Renal cortex interstitium (tissue), 15 donors: Measurements from ENCODE around the gene LRRC47. TPM values are rescaled to one million over a fixed set of nuclear protein-coding genes. Genes with fewer than 3 reads are reported as not detected.

Experiments
- DNase-seq, 11 donors: peaks; one replicate each; pipeline ENCODE4 v3.0.0-alpha.2; 2013; ENCODE audit warnings: low read depth in 9 of 11, low spot score in 4 of 11; ENCODE audit errors: extremely low read depth in 1 of 11
- long read RNA-seq, 16 experiments: transcript quantifications; one replicate each; lab custom pipeline, GENCODE V29; 2026
- polyA plus RNA-seq, 3 donors: library from polyadenylated mRNA; unstranded; fragments of 120-200 nt; gene quantifications; one replicate each; pipeline ENCODE4 v1.2.1, GENCODE V29; 2013; ENCODE audit not compliant: insufficient read length in 3 of 3

LRRC47 gene
- polyA plus RNA-seq: 10 to 100 TPM; 63.9 to 68.1 (median 66.4) TPM
- long read RNA-seq, donor 1, full-length matches to known transcripts: 14 of 14 reads
- long read RNA-seq, donor 1, partial matches to known transcripts: 0 of 14 reads
- long read RNA-seq, donor 1, other reads (novel, unspliced or antisense): 0 of 14 reads
- long read RNA-seq, donor 2, full-length matches to known transcripts: 15 of 15 reads
- long read RNA-seq, donor 2, partial matches to known transcripts: 0 of 15 reads
- long read RNA-seq, donor 2, other reads (novel, unspliced or antisense): 0 of 15 reads
- long read RNA-seq, donor 3, full-length matches to known transcripts: 15 of 15 reads
- long read RNA-seq, donor 3, partial matches to known transcripts: 0 of 15 reads
- long read RNA-seq, donor 3, other reads (novel, unspliced or antisense): 0 of 15 reads
- long read RNA-seq, donor 4, full-length matches to known transcripts: 10 of 10 reads
- long read RNA-seq, donor 4, partial matches to known transcripts: 0 of 10 reads
- long read RNA-seq, donor 4, other reads (novel, unspliced or antisense): 0 of 10 reads
- long read RNA-seq, donor 5: 0 reads
- long read RNA-seq, donor 6, full-length matches to known transcripts: 22 of 22 reads
- long read RNA-seq, donor 6, partial matches to known transcripts: 0 of 22 reads
- long read RNA-seq, donor 6, other reads (novel, unspliced or antisense): 0 of 22 reads
- long read RNA-seq, donor 7, full-length matches to known transcripts: 16 of 16 reads
- long read RNA-seq, donor 7, partial matches to known transcripts: 0 of 16 reads
- long read RNA-seq, donor 7, other reads (novel, unspliced or antisense): 0 of 16 reads
- long read RNA-seq, donor 8, full-length matches to known transcripts: 29 of 40 reads
- long read RNA-seq, donor 8, partial matches to known transcripts: 11 of 40 reads
- long read RNA-seq, donor 8, other reads (novel, unspliced or antisense): 0 of 40 reads
- long read RNA-seq, donor 9, full-length matches to known transcripts: 14 of 14 reads
- long read RNA-seq, donor 9, partial matches to known transcripts: 0 of 14 reads
- long read RNA-seq, donor 9, other reads (novel, unspliced or antisense): 0 of 14 reads
- long read RNA-seq, donor 10, full-length matches to known transcripts: 19 of 19 reads
- long read RNA-seq, donor 10, partial matches to known transcripts: 0 of 19 reads
- long read RNA-seq, donor 10, other reads (novel, unspliced or antisense): 0 of 19 reads
- long read RNA-seq, donor 11, full-length matches to known transcripts: 17 of 17 reads
- long read RNA-seq, donor 11, partial matches to known transcripts: 0 of 17 reads
- long read RNA-seq, donor 11, other reads (novel, unspliced or antisense): 0 of 17 reads
- long read RNA-seq, donor 12, full-length matches to known transcripts: 4 of 4 reads
- long read RNA-seq, donor 12, partial matches to known transcripts: 0 of 4 reads
- long read RNA-seq, donor 12, other reads (novel, unspliced or antisense): 0 of 4 reads
- long read RNA-seq, donor 13, full-length matches to known transcripts: 30 of 36 reads
- long read RNA-seq, donor 13, partial matches to known transcripts: 6 of 36 reads
- long read RNA-seq, donor 13, other reads (novel, unspliced or antisense): 0 of 36 reads
- long read RNA-seq, donor 14, full-length matches to known transcripts: 24 of 24 reads
- long read RNA-seq, donor 14, partial matches to known transcripts: 0 of 24 reads
- long read RNA-seq, donor 14, other reads (novel, unspliced or antisense): 0 of 24 reads
- long read RNA-seq, donor 15, full-length matches to known transcripts: 14 of 14 reads
- long read RNA-seq, donor 15, partial matches to known transcripts: 0 of 14 reads
- long read RNA-seq, donor 15, other reads (novel, unspliced or antisense): 0 of 14 reads
- long read RNA-seq, donor 16, full-length matches to known transcripts: 47 of 58 reads
- long read RNA-seq, donor 16, partial matches to known transcripts: 11 of 58 reads
- long read RNA-seq, donor 16, other reads (novel, unspliced or antisense): 0 of 58 reads

- DNase-seq: peak; percentile 68 to 90 (median 85)
Measured at GRCh38 chr1:3796215-3797061, at the start of gene LRRC47. LRRC47 (minus strand) TSS chr1:3796498; CDS start chr1:3796476, 22 bp downstream.

DNA sequence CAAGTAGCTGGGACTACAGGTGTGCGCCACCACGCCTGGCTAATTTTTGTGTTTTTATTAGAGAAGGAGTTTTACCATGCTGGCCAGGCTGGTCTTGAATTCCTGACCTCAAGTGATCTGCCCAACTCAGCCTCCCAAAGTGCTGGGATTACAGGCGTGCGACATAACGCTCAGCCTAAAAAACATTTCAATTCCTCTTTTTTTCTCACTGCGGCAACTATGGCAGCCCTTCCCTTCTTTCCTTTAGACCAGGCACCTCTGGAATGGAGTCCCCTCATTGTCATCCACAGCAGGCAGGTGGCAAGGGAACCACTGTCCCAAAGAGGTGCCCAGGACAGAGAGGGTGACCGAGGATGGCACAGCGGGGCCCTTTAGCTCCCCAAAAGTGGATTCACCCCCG is 46.6 kb upstream of the LRRC47 start:
- no peak for DNase-seq

DNA sequence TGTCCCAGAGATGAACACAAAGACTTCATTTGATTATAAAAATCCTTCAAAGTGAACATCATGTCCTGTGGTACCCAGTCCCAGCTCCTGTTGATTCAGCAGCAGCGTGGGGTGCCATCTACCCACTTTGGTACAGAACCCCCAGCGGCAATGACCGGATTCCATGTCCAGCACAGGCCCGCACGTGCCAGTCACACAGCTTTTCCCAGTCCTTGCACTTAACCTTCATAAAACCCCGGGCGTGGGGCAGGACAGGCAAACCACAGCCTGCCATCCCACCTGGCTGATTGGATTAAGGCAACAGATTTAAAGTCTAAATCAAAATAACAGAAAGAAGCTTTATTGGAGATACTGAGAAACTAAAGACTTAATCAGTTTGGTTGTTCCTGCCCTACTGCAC is 45.2 kb upstream of the LRRC47 start:
- no peak for DNase-seq

DNA sequence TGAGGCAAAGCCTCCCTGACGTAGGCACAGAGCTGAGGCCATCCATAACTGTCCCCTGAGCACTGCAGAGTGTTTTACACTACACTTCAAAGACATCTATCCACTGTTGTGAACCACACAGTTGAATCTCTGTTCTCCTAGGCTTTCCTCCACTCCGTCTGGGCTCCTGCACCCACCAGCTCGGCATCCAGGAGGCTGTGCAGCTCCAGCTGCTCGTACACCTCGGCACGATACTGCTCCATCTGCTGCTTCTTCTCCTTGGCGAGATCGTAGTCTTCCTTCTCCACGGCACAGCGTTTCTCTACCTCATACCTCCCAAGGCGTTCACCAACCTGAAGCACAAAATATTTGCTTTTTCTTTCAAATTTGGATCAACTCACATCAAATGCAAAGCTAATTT is 42.5 kb upstream of the LRRC47 start:
- no peak for DNase-seq

DNA sequence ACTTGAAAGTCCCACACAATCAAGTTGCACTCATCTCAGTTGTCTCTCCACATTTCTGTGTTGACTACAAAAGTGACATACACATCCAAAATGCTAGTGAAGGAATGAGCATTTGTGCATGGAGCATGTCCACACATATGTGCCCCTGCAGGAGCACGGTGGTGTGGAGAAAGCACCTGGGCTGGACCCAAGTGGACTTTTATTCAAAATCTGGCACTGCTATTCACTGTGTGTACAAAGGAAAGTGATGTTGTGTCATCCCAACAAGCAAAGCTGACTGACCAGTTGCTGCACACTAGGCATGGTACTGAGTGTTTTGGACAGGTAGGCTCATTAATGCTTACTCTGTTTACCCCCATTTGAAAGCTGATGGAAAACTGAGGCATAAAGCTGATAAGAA is 41.4 kb upstream of the LRRC47 start:
- DNase-seq: no peak

- no peak for DNase-seq
Measured at GRCh38 chr1:3837200-3837599, 40.9 kb upstream of the LRRC47 start.

DNA sequence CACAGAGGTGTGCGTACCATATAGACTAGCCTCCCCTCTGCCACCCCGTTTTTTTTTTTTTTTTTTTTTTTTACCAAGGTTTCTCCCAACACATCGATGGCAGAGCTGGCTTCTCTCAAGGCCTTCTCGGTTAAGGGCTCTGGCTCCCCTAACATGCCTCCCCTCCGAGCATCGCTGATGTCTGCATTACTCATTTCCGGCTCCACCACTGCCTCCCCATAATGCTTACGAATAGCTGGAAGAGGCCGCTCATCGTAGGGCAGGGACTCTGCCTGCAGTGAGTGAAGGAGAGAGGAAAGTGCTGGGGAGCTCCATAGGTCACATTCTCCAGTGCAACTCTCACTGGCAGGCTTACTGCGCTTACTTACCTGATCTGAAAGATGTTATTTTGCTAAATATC is 40.1 kb upstream of the LRRC47 start:
- DNase-seq: no peak

- no peak for DNase-seq
Measured at GRCh38 chr1:3834701-3835100, 38.4 kb upstream of the LRRC47 start.

DNA sequence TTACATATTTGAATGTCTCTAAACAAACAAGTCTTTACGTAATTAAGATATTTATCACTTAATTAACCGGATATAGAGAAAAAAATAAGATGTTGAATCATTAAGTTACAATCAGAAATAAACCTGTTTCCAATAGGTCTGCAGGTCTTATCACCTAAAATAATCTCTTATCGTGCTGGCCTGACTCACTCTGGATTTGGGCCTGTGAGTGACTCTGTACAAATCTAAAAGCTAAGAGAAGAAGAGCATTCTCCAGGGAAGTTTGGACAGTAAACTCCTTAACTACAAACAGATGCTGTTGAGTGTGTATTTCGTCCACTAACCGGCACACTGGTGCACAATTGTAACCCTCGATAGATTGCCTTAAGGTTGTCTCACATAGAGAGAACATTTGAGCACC is 35.4 kb upstream of the LRRC47 start:
- DNase-seq: no peak

DNA sequence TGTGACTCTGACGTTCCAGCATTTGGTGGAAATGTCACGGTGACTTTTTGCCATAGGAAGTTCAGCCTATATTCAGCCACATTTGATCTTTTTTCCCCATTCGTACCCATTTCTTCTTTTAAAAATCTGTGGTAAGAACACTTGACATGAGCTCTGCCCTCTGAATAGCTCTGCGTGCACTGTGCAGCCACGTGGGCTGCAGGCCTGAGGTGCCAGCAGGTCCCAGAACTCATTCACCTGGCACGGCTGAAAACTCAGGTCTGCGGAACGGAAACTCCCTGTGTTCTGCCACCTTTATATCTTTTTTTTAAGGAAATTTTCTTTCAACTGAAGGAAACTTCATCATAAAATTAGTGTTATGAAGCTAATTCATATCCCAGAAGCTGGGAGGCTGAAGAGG is 32.1 kb upstream of the LRRC47 start:
- no peak for DNase-seq

GRCh38 chr1:3827813-3828307 is 31.6 kb upstream of the LRRC47 start:
- DNase-seq: no peak

- no peak for DNase-seq
Measured at GRCh38 chr1:3825356-3825755, 29.1 kb upstream of the LRRC47 start.

GRCh38 chr1:3824650-3825049 is 28.4 kb upstream of the LRRC47 start:
- no peak for DNase-seq

DNA sequence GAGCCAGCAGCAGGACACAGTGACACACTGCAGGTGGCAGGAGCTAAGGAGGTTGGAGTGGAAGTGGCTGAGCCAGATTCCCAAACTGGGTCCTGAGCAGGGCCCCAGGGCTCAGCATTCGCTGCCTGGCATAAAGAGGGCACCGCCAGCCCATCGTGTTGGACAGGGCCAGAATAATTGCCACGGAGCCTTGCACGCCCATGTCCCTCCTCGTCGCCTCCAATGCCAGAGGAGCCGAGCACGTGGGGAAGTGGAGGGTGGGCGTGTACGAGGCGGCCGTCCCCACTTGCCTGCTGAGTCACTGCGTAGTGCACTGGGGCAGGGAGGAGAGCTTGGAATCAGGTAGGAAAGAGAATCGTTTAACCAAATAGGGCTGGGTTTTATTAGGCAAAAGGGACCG is 26.1 kb upstream of the LRRC47 start:
- DNase-seq: no peak

DNA sequence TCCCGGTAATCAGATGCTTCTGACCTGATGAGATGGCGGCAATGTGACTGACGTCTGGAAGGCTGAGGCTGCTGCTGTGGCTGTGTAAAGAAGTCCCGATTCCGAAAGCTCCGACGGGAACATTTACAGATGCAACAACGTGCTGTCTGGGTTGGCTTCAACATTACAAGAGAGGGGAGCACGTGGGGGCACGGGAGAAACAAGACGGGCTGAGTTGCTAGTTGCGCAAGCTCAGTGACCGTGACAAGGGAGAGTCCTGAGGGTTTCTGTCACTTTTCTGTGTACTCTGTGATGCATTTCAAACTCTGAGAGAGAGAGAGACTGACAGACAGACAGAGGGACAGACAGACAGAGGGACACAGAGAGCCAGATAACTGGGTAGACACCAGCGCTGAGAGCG is 25.6 kb upstream of the LRRC47 start:
- no peak for DNase-seq

DNA sequence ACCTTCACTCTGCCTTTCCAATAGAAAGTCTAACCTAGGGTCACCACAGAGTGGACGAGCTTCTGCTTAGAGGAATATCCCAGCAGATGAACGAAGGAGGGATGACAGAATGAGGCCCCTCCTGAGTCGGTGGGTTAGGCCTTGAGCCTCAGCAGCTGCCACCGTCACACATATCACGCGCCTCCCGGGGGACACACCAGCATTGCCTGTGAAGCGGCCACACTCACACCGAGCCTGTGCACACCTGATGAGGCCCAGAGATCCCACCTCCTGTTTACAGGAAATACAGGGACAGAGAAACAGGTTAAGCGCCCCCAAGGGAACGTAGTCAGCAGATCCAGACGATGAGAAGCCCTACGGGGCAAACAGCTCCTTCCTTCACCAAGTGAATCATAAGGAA is 25.1 kb upstream of the LRRC47 start:
- DNase-seq: no peak

DNA sequence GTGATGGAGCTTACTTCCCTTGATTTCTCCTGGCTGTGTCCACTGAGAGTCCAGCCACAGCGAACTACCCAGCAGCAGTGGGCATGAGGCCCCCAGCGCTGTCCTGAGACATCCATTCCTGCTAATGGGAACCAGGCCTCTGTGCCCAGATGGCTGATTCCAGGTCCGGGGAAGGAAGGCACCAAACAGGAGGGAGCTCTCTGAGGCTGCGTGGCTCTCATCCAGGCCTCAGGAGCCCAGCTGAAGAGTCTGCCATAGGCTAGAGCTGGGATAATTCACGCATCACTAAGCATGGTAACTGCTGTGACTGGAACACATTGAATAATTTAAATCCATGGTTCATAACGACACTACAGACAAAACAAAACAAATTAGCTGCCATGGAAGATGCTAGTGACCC is 24.7 kb upstream of the LRRC47 start:
- DNase-seq: peak in 1 of 11 donors; percentile 36
